HepG2 (cell line): ENCODE measurements around the gene CEP43. TPM values are rescaled to one million over a fixed set of nuclear protein-coding genes. Genes with fewer than 3 reads are reported as not detected.

Source experiments
- CREB1 ChIP-seq, 2 experiments: fragments of 450-650 bp in 1 of 2; IDR thresholded peaks; 2 replicates each; pipeline ENCODE4 v1.6.1; 2016 to 2017; ENCODE audit warnings: control low read depth in 1 of 2, mild to moderate bottlenecking in 1 of 2, missing compliant biosample characterization in 1 of 2, missing genetic modification characterization in 1 of 2
- ESRRA ChIP-seq: sonication (generic); formaldehyde crosslinking; IDR thresholded peaks from 2 replicates; pipeline ENCODE4 v1.5.1; 2020; ENCODE audit warnings: mild to moderate bottlenecking, low read depth, missing genetic modification reagents
- FOXJ3 ChIP-seq: sonication (generic); formaldehyde crosslinking; IDR thresholded peaks from 2 replicates; pipeline ENCODE4 v1.4.0; 2020; ENCODE audit warnings: missing genetic modification reagents, mild to moderate bottlenecking, borderline replicate concordance
- KAT7 ChIP-seq: IDR thresholded peaks from 2 replicates; pipeline ENCODE4 v1.6.1; 2018; ENCODE audit warnings: borderline replicate concordance, missing compliant biosample characterization
- NFE2 ChIP-seq: sonication (generic); formaldehyde crosslinking; IDR thresholded peaks from 2 replicates; pipeline ENCODE4 v1.4.0; 2020; ENCODE audit warnings: missing genetic modification reagents
- POLR2G ChIP-seq: fragments of 200-400 bp; formaldehyde crosslinking; IDR thresholded peaks from 2 replicates; pipeline ENCODE4 v1.6.1; 2018; ENCODE audit warnings: mild to moderate bottlenecking, low read depth, low read length, moderate library complexity
- RXRB ChIP-seq: IDR thresholded peaks from 2 replicates; pipeline ENCODE4 v1.6.1; 2016; ENCODE audit warnings: borderline replicate concordance, missing genetic modification reagents, missing compliant biosample characterization
- ZNF496 ChIP-seq: sonication (generic); formaldehyde crosslinking; IDR thresholded peaks from 2 replicates; pipeline ENCODE4 v1.8.1; 2023; ENCODE audit warnings: mild to moderate bottlenecking, moderate library complexity, missing genetic modification reagents; ENCODE audit not compliant: insufficient replicate concordance
- ZNF776 ChIP-seq: sonication (generic); formaldehyde crosslinking; IDR thresholded peaks from 2 replicates; pipeline ENCODE4 v1.4.0; 2020; ENCODE audit warnings: mild to moderate bottlenecking, missing genetic modification reagents
- polyA plus RNA-seq, 8 experiments: library from polyadenylated mRNA; depleted of rRNA in 3 of 8; stranded (reverse) in 7 of 8; unstranded in 1 of 8; fragments of >200 nt; fragmentation: Illumina TruSeq in 4 of 8; extraction: Trizol in 4 of 8; gene quantifications; 2 replicates each; pipeline versions ENCODE4 v1.2.1 to v1.2.3, GENCODE V29; 2011 to 2016; ENCODE audit warnings: low read depth in 4 of 8, missing spikeins in 1 of 8, mixed read lengths in 1 of 8; ENCODE audit not compliant: insufficient read depth in 1 of 8
- total RNA-seq, 5 experiments: library from RNA; depleted of rRNA; stranded (reverse); fragments of >200 nt; fragmentation: Illumina TruSeq; extraction: Trizol; gene quantifications; 2 replicates each; pipeline ENCODE4 v1.2.3, GENCODE V29; 2016; ENCODE audit warnings: low read depth in 1 of 5
- TF ChIP-seq, protein P1 (sequence below): sonication (generic); formaldehyde crosslinking; IDR thresholded peaks from 2 replicates; pipeline ENCODE4 v1.4.0; 2020; ENCODE audit warnings: mild to moderate bottlenecking, missing genetic modification reagents
- TF ChIP-seq, protein P2 (sequence below): sonication (generic); formaldehyde crosslinking; IDR thresholded peaks from 2 replicates; pipeline ENCODE4 v1.5.0; 2020; ENCODE audit warnings: mild to moderate bottlenecking, missing genetic modification reagents, borderline replicate concordance
- TF ChIP-seq, protein P3 (sequence below): sonication (generic); formaldehyde crosslinking; IDR thresholded peaks from 2 replicates; pipeline ENCODE4 v1.4.0; 2020; ENCODE audit warnings: mild to moderate bottlenecking, missing genetic modification reagents

The CEP43 gene
- total and polyA plus RNA-seq, 2 of the 13 experiments (the other 11 are each of a cell fraction or from before 2014, with no cell fraction given) = 29.3 to 73.9 TPM

DNA sequence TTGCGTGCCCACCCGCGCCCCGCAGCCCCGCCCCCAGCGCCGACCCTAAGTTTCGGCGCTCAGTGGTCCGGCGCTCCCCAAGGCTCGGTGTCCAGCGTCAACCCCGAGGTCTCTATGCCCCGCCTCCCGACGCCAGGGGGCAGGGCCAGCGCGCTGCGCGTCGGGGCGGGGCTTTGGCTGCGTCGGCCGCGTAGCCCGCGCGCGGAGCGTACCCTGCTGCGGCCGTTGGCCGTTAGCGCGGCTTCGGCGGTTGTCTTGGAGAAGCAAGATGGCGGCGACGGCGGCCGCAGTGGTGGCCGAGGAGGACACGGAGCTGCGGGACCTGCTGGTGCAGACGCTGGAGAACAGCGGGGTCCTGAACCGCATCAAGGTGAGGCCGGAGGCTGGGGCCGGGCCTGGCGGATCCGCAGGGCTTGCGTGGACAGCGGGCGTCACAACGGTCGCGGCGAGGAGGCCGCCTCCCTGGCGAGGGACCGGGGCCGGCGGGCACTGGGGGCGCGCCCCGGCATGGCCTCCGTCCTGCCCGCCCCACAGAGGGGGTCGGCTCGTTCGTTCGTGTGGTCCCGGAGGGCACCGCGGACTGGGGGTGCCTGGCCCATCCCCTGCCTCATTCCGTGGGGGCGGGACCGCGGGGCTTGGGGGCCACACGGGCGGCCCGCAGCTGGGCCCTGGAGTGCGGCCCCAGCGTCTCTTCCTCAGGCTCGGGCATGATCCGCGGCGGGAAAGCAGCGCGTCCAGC, at the start of gene CEP43 (continued):
- TF ChIP-seq, protein P1, sequence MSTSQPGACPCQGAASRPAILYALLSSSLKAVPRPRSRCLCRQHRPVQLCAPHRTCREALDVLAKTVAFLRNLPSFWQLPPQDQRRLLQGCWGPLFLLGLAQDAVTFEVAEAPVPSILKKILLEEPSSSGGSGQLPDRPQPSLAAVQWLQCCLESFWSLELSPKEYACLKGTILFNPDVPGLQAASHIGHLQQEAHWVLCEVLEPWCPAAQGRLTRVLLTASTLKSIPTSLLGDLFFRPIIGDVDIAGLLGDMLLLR (CRISPR knock-in tag) = 0 out of 2 replicates have a peak, but pooled peaks have one; percentile 27
- TF ChIP-seq, protein P2, sequence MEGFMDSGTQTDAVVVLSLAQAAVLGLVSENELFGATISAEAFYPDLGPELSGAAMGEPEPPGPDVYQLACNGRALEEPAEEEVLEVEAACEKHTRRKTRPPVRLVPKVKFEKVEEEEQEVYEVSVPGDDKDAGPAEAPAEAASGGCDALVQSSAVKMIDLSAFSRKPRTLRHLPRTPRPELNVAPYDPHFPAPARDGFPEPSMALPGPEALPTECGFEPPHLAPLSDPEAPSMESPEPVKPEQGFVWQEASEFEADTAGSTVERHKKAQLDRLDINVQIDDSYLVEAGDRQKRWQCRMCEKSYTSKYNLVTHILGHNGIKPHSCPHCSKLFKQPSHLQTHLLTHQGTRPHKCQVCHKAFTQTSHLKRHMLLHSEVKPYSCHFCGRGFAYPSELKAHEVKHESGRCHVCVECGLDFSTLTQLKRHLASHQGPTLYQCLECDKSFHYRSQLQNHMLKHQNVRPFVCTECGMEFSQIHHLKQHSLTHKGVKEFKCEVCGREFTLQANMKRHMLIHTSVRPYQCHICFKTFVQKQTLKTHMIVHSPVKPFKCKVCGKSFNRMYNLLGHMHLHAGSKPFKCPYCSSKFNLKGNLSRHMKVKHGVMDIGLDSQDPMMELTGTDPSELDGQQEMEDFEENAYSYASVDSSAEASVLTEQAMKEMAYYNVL (CRISPR knock-in tag) = no peak
- TF ChIP-seq ESRRA (CRISPR knock-in tag) (no peak; the same call in 1 of the 2 replicates), KAT7 (peak; percentile 98; the same call in 1 of the 2 replicates), CREB1 (IDR thresholded peaks at IDR 0.05) (peak; percentile 60; the same call in 1 of the 2 replicates), CREB1 (CRISPR knock-in tag; IDR thresholded peaks at IDR 0.05) (no peak), RXRB (CRISPR knock-in tag) (0 out of 2 replicates have a peak, but pooled peaks have one; percentile 30), NFE2 (CRISPR knock-in tag) (0 out of 2 replicates have a peak, but pooled peaks have one; percentile 12), ZNF776 (CRISPR knock-in tag) (peak; percentile 63), POLR2G (peak; percentile 96), ZNF496 (CRISPR knock-in tag) (no peak), FOXJ3 (CRISPR knock-in tag) (0 out of 2 replicates have a peak, but pooled peaks have one; percentile 18)
- TF ChIP-seq, protein P3, sequence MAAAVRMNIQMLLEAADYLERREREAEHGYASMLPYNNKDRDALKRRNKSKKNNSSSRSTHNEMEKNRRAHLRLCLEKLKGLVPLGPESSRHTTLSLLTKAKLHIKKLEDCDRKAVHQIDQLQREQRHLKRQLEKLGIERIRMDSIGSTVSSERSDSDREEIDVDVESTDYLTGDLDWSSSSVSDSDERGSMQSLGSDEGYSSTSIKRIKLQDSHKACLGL = peak; percentile 68
